GM23338 (cell line): ENCODE data around the gene EPC1. TPM values are rescaled to one million over a fixed set of nuclear protein-coding genes. Genes with fewer than 3 reads are reported as not detected.

ENCODE experiments used
- ATAC-seq: fragments of 200-7000 bp; cut with Tn5 transposase; 3 replicates; pipeline ENCODE4 v1.9.1; 2020
- DNase-seq: peaks from one replicate; pipeline ENCODE4 v3.0.0-alpha.2; 2015; ENCODE audit warnings: low spot score
- H2AFZ ChIP-seq: fragments of 200-600 bp; sonication (generic); 2 replicates; pipeline ENCODE4 v1.8.0; 2016; ENCODE audit warnings: antibody characterized with exemption, mild to moderate bottlenecking, moderate library complexity
- H3F3A ChIP-seq: fragments of 200-600 bp; sonication (generic); replicated peaks from 2 replicates; pipeline ENCODE4 v1.8.0; 2017; ENCODE audit warnings: antibody characterized with exemption, mixed run types, low read depth
- H3K27ac ChIP-seq: fragments of 200-600 bp; sonication (generic); 2 replicates; pipeline ENCODE4 v1.6.1; 2016; ENCODE audit warnings: low read depth
- H3K27me3 ChIP-seq: fragments of 200-600 bp; sonication (generic); 2 replicates; pipeline ENCODE4 v1.8.0; 2016; ENCODE audit warnings: mild to moderate bottlenecking, mixed run types, moderate library complexity; ENCODE audit not compliant: insufficient read depth
- H3K36me3 ChIP-seq: fragments of 200-600 bp; sonication (generic); 2 replicates; pipeline ENCODE4 v1.8.0; 2016; ENCODE audit warnings: mild to moderate bottlenecking; ENCODE audit not compliant: insufficient read depth
- H3K4me1 ChIP-seq: fragments of 200-600 bp; sonication (generic); 2 replicates; pipeline ENCODE4 v1.8.0; 2016; ENCODE audit warnings: mild to moderate bottlenecking, moderate library complexity; ENCODE audit not compliant: insufficient read depth
- H3K4me2 ChIP-seq: fragments of 200-600 bp; sonication (generic); 2 replicates; pipeline ENCODE4 v1.7.1; 2017; ENCODE audit warnings: mixed run types
- H3K4me3 ChIP-seq: fragments of 200-600 bp; sonication (generic); 2 replicates; pipeline ENCODE4 v1.6.1; 2016; ENCODE audit warnings: mixed run types
- H3K79me2 ChIP-seq: fragments of 200-600 bp; sonication (generic); replicated peaks from 2 replicates; pipeline ENCODE4 v1.8.0; 2017; ENCODE audit warnings: mild to moderate bottlenecking; ENCODE audit not compliant: insufficient read depth
- H3K9me2 ChIP-seq: fragments of 200-600 bp; sonication (generic); 2 replicates; pipeline ENCODE4 v1.8.0; 2017; ENCODE audit not compliant: insufficient read depth
- H4K20me1 ChIP-seq: fragments of 200-600 bp; sonication (generic); replicated peaks from 2 replicates; pipeline ENCODE4 v1.8.0; 2017; ENCODE audit warnings: mild to moderate bottlenecking; ENCODE audit not compliant: insufficient read depth
- H3K27ac Mint-ChIP-seq: 2 replicates; pipeline ENCODE4 v1.8.0; 2020; ENCODE audit warnings: inconsistent platforms, mild to moderate bottlenecking, moderate library complexity, mixed read lengths
- H3K27me3 Mint-ChIP-seq: 3 replicates; pipeline ENCODE4 v1.8.0; 2022; ENCODE audit warnings: low read depth, mild to moderate bottlenecking, moderate library complexity, mixed read lengths, inconsistent platforms; ENCODE audit not compliant: insufficient read depth, poor library complexity
- H3K36me3 Mint-ChIP-seq: 3 replicates; pipeline ENCODE4 v1.8.0; 2021; ENCODE audit warnings: low read depth, mild to moderate bottlenecking, inconsistent platforms, moderate library complexity, mixed read lengths
- H3K4me1 Mint-ChIP-seq: 3 replicates; pipeline ENCODE4 v1.8.0; 2020; ENCODE audit warnings: mild to moderate bottlenecking, inconsistent platforms, mixed read lengths
- H3K4me3 Mint-ChIP-seq: 3 replicates; pipeline ENCODE4 v1.8.0; 2021; ENCODE audit warnings: moderate library complexity, mild to moderate bottlenecking, inconsistent platforms, mixed read lengths
- H3K9me3 Mint-ChIP-seq: 3 replicates; pipeline ENCODE4 v1.8.0; 2020; ENCODE audit warnings: moderate library complexity, mild to moderate bottlenecking, inconsistent platforms, mixed read lengths
- CREB1 ChIP-seq: fragments of 250-450 bp; sonication (Bioruptor Pico); IDR thresholded peaks from 2 replicates; pipeline ENCODE4 v1.5.0; 2020; ENCODE audit warnings: low read depth, mild to moderate bottlenecking, moderate library complexity
- EZH2 ChIP-seq: fragments of 200-600 bp; sonication (generic); IDR thresholded peaks from one replicate; pipeline ENCODE4 v1.8.0; 2017; ENCODE audit warnings: antibody characterized with exemption, mild to moderate bottlenecking, low read depth; ENCODE audit not compliant: unreplicated experiment
- EZH2phosphoT487 ChIP-seq: fragments of 200-600 bp; sonication (generic); IDR thresholded peaks from one replicate; pipeline ENCODE4 v1.8.1; 2018; ENCODE audit warnings: antibody characterized with exemption; ENCODE audit not compliant: unreplicated experiment
- JUNB ChIP-seq: IDR thresholded peaks from one replicate; pipeline ENCODE4 v1.6.1; 2016; ENCODE audit warnings: antibody characterized with exemption; ENCODE audit not compliant: unreplicated experiment
- NANOG ChIP-seq: IDR thresholded peaks from 2 replicates; pipeline ENCODE4 v1.6.1; 2016; ENCODE audit warnings: antibody characterized with exemption, borderline replicate concordance
- POLR2AphosphoS5 ChIP-seq: IDR thresholded peaks from 2 replicates; pipeline ENCODE4 v1.6.1; 2016; ENCODE audit warnings: antibody characterized with exemption, low read depth
- STAT1 ChIP-seq: IDR thresholded peaks from one replicate; pipeline ENCODE4 v1.6.1; 2016; ENCODE audit warnings: antibody characterized with exemption; ENCODE audit not compliant: unreplicated experiment
- ZNF114 ChIP-seq: fragments of 250-450 bp; sonication (Bioruptor Pico); IDR thresholded peaks from 2 replicates; pipeline ENCODE4 v1.5.0; 2020; ENCODE audit warnings: mild to moderate bottlenecking, moderate library complexity
- ZNF331 ChIP-seq: fragments of 250-450 bp; sonication (Bioruptor Pico); IDR thresholded peaks from 2 replicates; pipeline ENCODE4 v1.5.0; 2020; ENCODE audit warnings: low read depth, mild to moderate bottlenecking, moderate library complexity
- ZNF462 ChIP-seq: fragments of 250-450 bp; sonication (Bioruptor Pico); IDR thresholded peaks from 2 replicates; pipeline ENCODE4 v1.5.0; 2020; ENCODE audit warnings: mild to moderate bottlenecking, moderate library complexity
- polyA plus RNA-seq: library from polyadenylated mRNA; unstranded; fragments of >200 nt; fragmentation: Nextera tagmentation; extraction: Ambion mirVana; gene quantifications from 2 replicates; pipeline ENCODE4 v1.2.1, GENCODE V29; 2016
- total RNA-seq: library from RNA; depleted of rRNA; stranded (reverse); fragments of >200 nt; shearing (Covaris generic); gene quantifications from 2 replicates; pipeline ENCODE4 v1.2.3, GENCODE V29; 2014

Gene EPC1
- total and polyA plus RNA-seq, 2 experiments from 2014 or later, result 24.1 to 25.9 TPM

- TF ChIP-seq ZNF462 (CRISPR knock-in tag), result no peak
- TF ChIP-seq ZNF114 (CRISPR knock-in tag), result no peak
- TF ChIP-seq EZH2, result no peak
- TF ChIP-seq EZH2phosphoT487, result no peak
Measured at GRCh38 chr10:32338262-32338661, 8.7 kb downstream of the EPC1 start (continued).

GRCh38 chr10:32337350-32337749, 9.6 kb downstream of the EPC1 start:
- Histone ChIP-seq H3K9me2 (peaks cover 3% of the 10 kb centered on the region; the same call in 1 of the 2 replicates), H3K79me2 (peaks cover 100% of the 10 kb centered on the region), H3K4me1 (peaks cover 29% of the 10 kb centered on the region), H3K4me3 (no peak overlapping the region), H3F3A (no peaks in the 10 kb centered on the region), H4K20me1 (peaks cover 18% of the 10 kb centered on the region), H2AFZ (no peak overlapping the region), H3K4me2 (no peak overlapping the region), H3K36me3 (no peaks in the 10 kb centered on the region), H3K27ac (no peak overlapping the region), H3K27me3 (no peaks in the 10 kb centered on the region)
- H3K4me3 Mint-ChIP-seq, result no peak overlapping the region
- H3K4me1 Mint-ChIP-seq, result peaks cover 48% of the 10 kb centered on the region
- H3K27ac Mint-ChIP-seq, result peak overlapping the region; percentile 17; the same call in 1 of the 2 replicates
- DNase-seq, result no peak
- peaks cover 7% of the 10 kb centered on the region; the same call in 2 of the 3 replicates for H3K36me3 Mint-ChIP-seq
- ATAC-seq, result no peak
- no peaks in the 10 kb centered on the region for H3K9me3 Mint-ChIP-seq
- peaks cover 1% of the 10 kb centered on the region for H3K27me3 Mint-ChIP-seq
- TF ChIP-seq JUNB (no peak), EZH2 (no peak), EZH2phosphoT487 (no peak), ZNF462 (CRISPR knock-in tag) (no peak), NANOG (no peak), CREB1 (no peak), POLR2AphosphoS5 (no peak), ZNF331 (CRISPR knock-in tag) (no peak), STAT1 (no peak)
